B cell (primary cell): ENCODE data around the gene KCNH1. TPM values are rescaled to one million over a fixed set of nuclear protein-coding genes. Genes with fewer than 3 reads are reported as not detected.

Experiments
- ATAC-seq: fragments of 200-7000 bp; cut with Tn5 transposase; one replicate; pipeline ENCODE4 v1.10.0; 2021; ENCODE audit warnings: low read depth, mild to moderate bottlenecking, moderate number of reproducible peaks, moderate library complexity
- CTCF ChIA-PET: fragments of 350-600 bp; sonication (Branson Sonifier 250); formaldehyde crosslinking; loops from one replicate; lab custom pipeline; 2021; ENCODE audit warnings: antibody characterized with exemption, inconsistent platforms; lab: Charles Lee
- POLR2A ChIA-PET: fragments of 350-600 bp; sonication (Branson Sonifier 250); formaldehyde crosslinking; loops from one replicate; lab custom pipeline; 2021; ENCODE audit warnings: antibody characterized with exemption; lab: Charles Lee
- DNase-seq: peaks from one replicate; pipeline ENCODE4 v3.0.0; 2013
- H2AFZ ChIP-seq: 2 replicates; pipeline ENCODE4 v1.6.1; 2012; ENCODE audit warnings: mild to moderate bottlenecking, low read depth, low read length; ENCODE audit not compliant: insufficient read depth, poor library complexity, severe bottlenecking
- H3K27ac ChIP-seq, 2 donors: 1 replicate in 1 of 2; 2 replicates in 1 of 2; pipeline ENCODE4 v1.5.1; 2012 to 2013; ENCODE audit warnings: low read length in 2 of 2, mild to moderate bottlenecking in 2 of 2, moderate library complexity in 1 of 2
- H3K27me3 ChIP-seq, 4 experiments: fragments of 200-600 bp in 1 of 4; sonication (generic) in 1 of 4; replicated peaks in 1 of 4; 1 replicate in 2 of 4; 2 replicates in 2 of 4; pipeline versions ENCODE4 v1.6.1 to v1.7.0; 2013 to 2016; ENCODE audit warnings: low read length in 3 of 4, mild to moderate bottlenecking in 2 of 4, mixed read lengths in 1 of 4, moderate library complexity in 1 of 4; ENCODE audit not compliant: insufficient read depth in 4 of 4, control insufficient read depth in 3 of 4; ENCODE audit errors: control extremely low read depth in 1 of 4
- H3K36me3 ChIP-seq, 2 experiments: replicated peaks in 1 of 2; 1 replicate in 1 of 2; 2 replicates in 1 of 2; pipeline versions ENCODE4 v1.6.1 to v1.7.1; 2013; ENCODE audit warnings: low read length in 1 of 2; ENCODE audit not compliant: insufficient read depth in 2 of 2, control insufficient read depth in 1 of 2; ENCODE audit errors: control extremely low read depth in 1 of 2, extremely low read depth in 1 of 2
- H3K4me1 ChIP-seq, 2 donors: fragments of 200-600 bp in 1 of 2; sonication (generic) in 1 of 2; 1 replicate in 1 of 2; 2 replicates in 1 of 2; pipeline versions ENCODE4 v1.5.1 to v1.6.1; 2013 to 2017; ENCODE audit warnings: low read length in 2 of 2; ENCODE audit not compliant: control insufficient read depth in 2 of 2, insufficient read depth in 2 of 2
- H3K4me2 ChIP-seq: replicated peaks from 2 replicates; pipeline ENCODE3; 2012; ENCODE audit warnings: mild to moderate bottlenecking, low read depth, low read length; ENCODE audit not compliant: poor library complexity, severe bottlenecking
- H3K4me3 ChIP-seq, 5 experiments: fragments of 200-600 bp in 1 of 5; sonication (generic) in 1 of 5; 1 replicate in 3 of 5; 2 replicates in 2 of 5; pipeline versions ENCODE4 v1.5.1 to v1.7.0; 2011 to 2016; ENCODE audit warnings: low read length in 4 of 5, mild to moderate bottlenecking in 4 of 5, low read depth in 2 of 5, control low read depth in 1 of 5, moderate library complexity in 1 of 5; ENCODE audit not compliant: insufficient read depth in 1 of 5; ENCODE audit errors: control extremely low read depth in 1 of 5, extremely low read depth in 1 of 5
- H3K79me2 ChIP-seq: fragments of 200-600 bp; sonication (generic); one replicate; pipeline ENCODE4 v1.6.0; 2016; ENCODE audit warnings: low read length; ENCODE audit not compliant: control insufficient read depth, insufficient read depth
- H3K9ac ChIP-seq: fragments of 200-600 bp; sonication (generic); 2 replicates; pipeline ENCODE4 v1.6.1; 2017; ENCODE audit warnings: mild to moderate bottlenecking, low read length, moderate library complexity
- H3K9me3 ChIP-seq, 3 donors: one replicate each; pipeline versions ENCODE4 v1.6.1 to v1.7.1; 2013; ENCODE audit warnings: low read length in 2 of 3; ENCODE audit not compliant: control insufficient read depth in 2 of 3, insufficient read depth in 1 of 3; ENCODE audit errors: control extremely low read depth in 1 of 3
- H4K20me1 ChIP-seq: 2 replicates; pipeline ENCODE4 v1.6.0; 2012; ENCODE audit warnings: mild to moderate bottlenecking, low read length; ENCODE audit not compliant: insufficient read depth, control insufficient read depth, poor library complexity, severe bottlenecking
- H3K27ac Mint-ChIP-seq: one replicate; pipeline ENCODE4 v1.8.0; 2021; ENCODE audit warnings: mixed read lengths
- H3K27me3 Mint-ChIP-seq: one replicate; pipeline ENCODE4 v1.8.0; 2021; ENCODE audit warnings: mixed read lengths
- H3K4me1 Mint-ChIP-seq: one replicate; pipeline ENCODE4 v1.8.0; 2021; ENCODE audit warnings: mixed read lengths
- H3K4me3 Mint-ChIP-seq: one replicate; pipeline ENCODE4 v1.8.0; 2021; ENCODE audit warnings: mixed read lengths
- H3K9me3 Mint-ChIP-seq: one replicate; pipeline ENCODE4 v1.8.0; 2022; ENCODE audit warnings: mixed read lengths; ENCODE audit not compliant: insufficient read depth
- EZH2 ChIP-seq: IDR thresholded peaks from 2 replicates; pipeline ENCODE4 v1.6.1; 2012; ENCODE audit warnings: borderline replicate concordance, low read depth, mild to moderate bottlenecking, moderate library complexity, low read length; ENCODE audit not compliant: insufficient read depth, poor library complexity, severe bottlenecking
- WGBS: methylation state at CpG from one replicate; pipeline ENCODE4 v1.1.5; 2013; ENCODE audit warnings: missing lambda C conversion rate; ENCODE audit not compliant: insufficient coverage; 5-methylcytosine and 5-hydroxymethylcytosine counted together
- intact Hi-C: fragments of 100-400 bp; cut with micrococcal nuclease; formaldehyde crosslinking; loops from one replicate; pipeline ENCODE4 v1.10.0; 2022
- polyA plus RNA-seq: library from polyadenylated mRNA; depleted of rRNA; stranded (reverse); fragments of >200 nt; gene quantifications from 2 replicates; pipeline ENCODE4 v1.2.3, GENCODE V29; 2012
- total RNA-seq, 2 donors: library from RNA; stranded (reverse); fragments of 120-200 nt in 1 of 2; gene quantifications; 1 replicate in 1 of 2; 2 replicates in 1 of 2; pipeline versions ENCODE4 v1.2.3 to v1.2.4, GENCODE V29; 2013 to 2022
- TF ChIP-seq, protein P1 (sequence below): fragments of 200-600 bp; IDR thresholded peaks from one replicate; pipeline ENCODE4 v1.8.0; 2022; ENCODE audit warnings: antibody characterized with exemption, mild to moderate bottlenecking

KCNH1 gene
- total and polyA plus RNA-seq, 2 donors (not counting 1 experiment from before 2014, with no cell fraction given), result not detected

GRCh38 chr1:210940081-210940617 is 193.8 kb downstream of the KCNH1 start:
- Histone ChIP-seq H2AFZ (no peak overlapping the region), H3K4me3 (no peak overlapping the region), H3K36me3 (no peaks in the 10 kb centered on the region), H3K79me2 (no peaks in the 10 kb centered on the region), H3K27ac (no peak overlapping the region), H3K4me2 (no peak overlapping the region), H4K20me1 (no peaks in the 10 kb centered on the region), H3K4me1 (no peaks in the 10 kb centered on the region), H3K27me3 (no peaks in the 10 kb centered on the region), H3K9me3 (no peaks in the 10 kb centered on the region), H3K9ac (no peak overlapping the region)
- TF ChIP-seq EZH2, result no peak
- TF ChIP-seq, protein P1, sequence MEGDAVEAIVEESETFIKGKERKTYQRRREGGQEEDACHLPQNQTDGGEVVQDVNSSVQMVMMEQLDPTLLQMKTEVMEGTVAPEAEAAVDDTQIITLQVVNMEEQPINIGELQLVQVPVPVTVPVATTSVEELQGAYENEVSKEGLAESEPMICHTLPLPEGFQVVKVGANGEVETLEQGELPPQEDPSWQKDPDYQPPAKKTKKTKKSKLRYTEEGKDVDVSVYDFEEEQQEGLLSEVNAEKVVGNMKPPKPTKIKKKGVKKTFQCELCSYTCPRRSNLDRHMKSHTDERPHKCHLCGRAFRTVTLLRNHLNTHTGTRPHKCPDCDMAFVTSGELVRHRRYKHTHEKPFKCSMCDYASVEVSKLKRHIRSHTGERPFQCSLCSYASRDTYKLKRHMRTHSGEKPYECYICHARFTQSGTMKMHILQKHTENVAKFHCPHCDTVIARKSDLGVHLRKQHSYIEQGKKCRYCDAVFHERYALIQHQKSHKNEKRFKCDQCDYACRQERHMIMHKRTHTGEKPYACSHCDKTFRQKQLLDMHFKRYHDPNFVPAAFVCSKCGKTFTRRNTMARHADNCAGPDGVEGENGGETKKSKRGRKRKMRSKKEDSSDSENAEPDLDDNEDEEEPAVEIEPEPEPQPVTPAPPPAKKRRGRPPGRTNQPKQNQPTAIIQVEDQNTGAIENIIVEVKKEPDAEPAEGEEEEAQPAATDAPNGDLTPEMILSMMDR, result no peak
- H3K9me3 Mint-ChIP-seq, result no peaks in the 10 kb centered on the region
- H3K27ac Mint-ChIP-seq, result no peak overlapping the region
- no peaks in the 10 kb centered on the region for H3K4me1 Mint-ChIP-seq
- H3K4me3 Mint-ChIP-seq, result no peak overlapping the region
- WGBS, result 14% methylated on average over 1 of the region's 1 CpG
- no peaks in the 10 kb centered on the region for H3K27me3 Mint-ChIP-seq
- ChIA-PET CTCF (no interaction called here), POLR2A (no interaction called here)
- ATAC-seq, result no peak
- DNase-seq, result no peak
- intact Hi-C loops, result no loop called here

DNA sequence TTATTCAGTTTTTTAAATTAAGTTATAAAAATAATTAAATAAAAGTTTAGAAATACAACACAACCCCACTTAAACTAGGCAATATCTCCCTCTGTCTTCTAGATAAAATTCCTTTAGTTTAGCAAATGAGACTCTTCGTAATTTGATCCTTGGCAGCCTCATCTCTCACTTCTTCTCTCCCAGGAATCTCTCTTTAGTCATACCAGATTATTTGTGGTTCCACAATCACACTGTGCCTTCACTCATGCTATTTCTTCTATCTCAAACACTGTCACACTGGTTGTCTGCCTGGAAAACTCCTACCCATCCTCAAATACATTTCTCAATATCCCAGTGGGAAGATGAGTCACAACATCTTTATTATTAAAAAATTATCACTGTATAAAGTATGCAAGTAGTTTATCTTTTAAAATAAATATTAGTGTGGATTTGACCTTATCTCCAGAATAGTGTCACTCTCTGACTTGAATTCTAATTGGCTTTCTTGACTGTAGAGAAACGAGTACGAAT is 195.5 kb downstream of the KCNH1 start:
- Mint-ChIP-seq H3K9me3 (no peaks in the 10 kb centered on the region), H3K27me3 (no peaks in the 10 kb centered on the region), H3K4me3 (no peak overlapping the region), H3K4me1 (no peaks in the 10 kb centered on the region), H3K27ac (no peak overlapping the region)
- ChIA-PET CTCF (no interaction called here), POLR2A (no interaction called here)
- ATAC-seq, result no peak
- H3K4me3 ChIP-seq, result no peak overlapping the region
- H3K79me2 ChIP-seq, result no peaks in the 10 kb centered on the region
- no peak for DNase-seq
- WGBS, result 71% methylated on average over 1 of the region's 3 CpGs
- no peak overlapping the region for H2AFZ ChIP-seq
- no peaks in the 10 kb centered on the region for H3K9me3 ChIP-seq
- no peak overlapping the region for H3K27ac ChIP-seq
- no peak for TF ChIP-seq EZH2
- TF ChIP-seq, protein P1, result no peak
- no peaks in the 10 kb centered on the region for H3K27me3 ChIP-seq
- H3K4me1 ChIP-seq, result no peaks in the 10 kb centered on the region
- no peak overlapping the region for H3K4me2 ChIP-seq
- H3K9ac ChIP-seq, result no peak overlapping the region
- H3K36me3 ChIP-seq, result no peaks in the 10 kb centered on the region
- intact Hi-C loops, result no loop called here
- H4K20me1 ChIP-seq, result no peaks in the 10 kb centered on the region
